HG02763 (cell line): ENCODE results near the gene CDH23.

Source experiments
- ATAC-seq: cut with Tn5 transposase; IDR thresholded peaks from one replicate; pipeline ENCODE4 v1.9.1; 2021; ENCODE audit warnings: mild to moderate bottlenecking, moderate library complexity; ENCODE audit not compliant: unreplicated experiment

CDH23 gene

GRCh38 chr10:71481746-71482410, 85.2 kb downstream of the CDH23 start:
- no peak for ATAC-seq

- ATAC-seq: no peak
Measured at GRCh38 chr10:71482620-71483019, 85.9 kb downstream of the CDH23 start.

GRCh38 chr10:71483135-71483534, 86.4 kb downstream of the CDH23 start:
- ATAC-seq: no peak

GRCh38 chr10:71483885-71484751, 87.4 kb downstream of the CDH23 start:
- ATAC-seq: no peak

GRCh38 chr10:71486484-71487114, 89.9 kb downstream of the CDH23 start:
- no peak for ATAC-seq

- no peak for ATAC-seq
Measured at GRCh38 chr10:71487726-71488125, 91.0 kb downstream of the CDH23 start.

- no peak for ATAC-seq
Measured at GRCh38 chr10:71489077-71489476, 92.4 kb downstream of the CDH23 start.

- no peak for ATAC-seq
Measured at GRCh38 chr10:71492872-71493271, 96.2 kb downstream of the CDH23 start.

GRCh38 chr10:71493741-71494140, 97.0 kb downstream of the CDH23 start:
- ATAC-seq: no peak

GRCh38 chr10:71494476-71494875, 97.8 kb downstream of the CDH23 start:
- no peak for ATAC-seq

GRCh38 chr10:71494980-71495381, 98.3 kb downstream of the CDH23 start:
- ATAC-seq: no peak

GRCh38 chr10:71496927-71497762, 100.4 kb downstream of the CDH23 start:
- ATAC-seq: no peak

GRCh38 chr10:71497763-71498326, 101.1 kb downstream of the CDH23 start:
- ATAC-seq: no peak

- no peak for ATAC-seq
Measured at GRCh38 chr10:71501402-71501801, 104.7 kb downstream of the CDH23 start.

- ATAC-seq: no peak
Measured at GRCh38 chr10:71502190-71502589, 105.5 kb downstream of the CDH23 start.

GRCh38 chr10:71502851-71503250, 106.1 kb downstream of the CDH23 start:
- ATAC-seq: no peak

GRCh38 chr10:71504168-71504567, 107.4 kb downstream of the CDH23 start:
- ATAC-seq: no peak

GRCh38 chr10:71504570-71504969, 107.8 kb downstream of the CDH23 start:
- no peak for ATAC-seq

- ATAC-seq: no peak
Measured at GRCh38 chr10:71505862-71506261, 109.1 kb downstream of the CDH23 start.

- no peak for ATAC-seq
Measured at GRCh38 chr10:71509444-71509843, 112.7 kb downstream of the CDH23 start.

GRCh38 chr10:71511206-71511605, 114.5 kb downstream of the CDH23 start:
- no peak for ATAC-seq
